Upper lobe of left lung (tissue), 4 donors: ENCODE results near the gene INKA1.

Experiments
- CTCF ChIP-seq, 6 experiments: fragments of 450-650 bp in 4 of 6; fragments of 200-600 bp in 2 of 6; sonication (generic) in 2 of 6; IDR thresholded peaks; one replicate each; pipeline ENCODE4 v1.5.1; 2016 to 2019; ENCODE audit warnings: antibody characterized with exemption in 6 of 6
- EP300 ChIP-seq, 4 donors: sonication (generic); formaldehyde crosslinking; IDR thresholded peaks; one replicate each; pipeline ENCODE4 v1.5.1; 2017; ENCODE audit warnings: antibody characterized with exemption in 4 of 4, control low read depth in 2 of 4
- POLR2AphosphoS5 ChIP-seq, 2 donors: sonication (generic); formaldehyde crosslinking; IDR thresholded peaks; one replicate each; pipeline ENCODE4 v1.5.1; 2017; ENCODE audit warnings: antibody characterized with exemption in 2 of 2

GRCh38 chr3:49787182-49787464 lies 15.9 kb upstream of the INKA1 start:
- no peak for TF ChIP-seq EP300 (IDR thresholded peaks at IDR 0.05)
- no peak for TF ChIP-seq CTCF (IDR thresholded peaks at IDR 0.05)
- no peak for TF ChIP-seq POLR2AphosphoS5 (IDR thresholded peaks at IDR 0.05)
